GM10248 (cell line): ENCODE data around the gene NRP2.

Source experiments
- CTCF ChIA-PET: fragments of 300-600 bp; sonication (Branson Sonifier 250); formaldehyde crosslinking; extraction: SDS; loops from one replicate; lab custom pipeline; 2021; ENCODE audit warnings: antibody characterized with exemption; lab: Yijun Ruan, JAX
- POLR2A ChIA-PET: fragments of 350-650 bp; sonication (Branson Sonifier 250); formaldehyde crosslinking; extraction: SDS; loops from one replicate; lab custom pipeline; 2020; ENCODE audit warnings: antibody characterized with exemption; lab: Yijun Ruan, JAX
- DNase-seq: peaks from one replicate; pipeline ENCODE4 v3.0.0; 2012; ENCODE audit errors: extremely low spot score
- TF ChIP-seq, protein P1 (sequence below): IDR thresholded peaks from 2 replicates; pipeline ENCODE4 v1.5.1; 2012; ENCODE audit warnings: mild to moderate bottlenecking, low read depth; ENCODE audit errors: extremely low read depth, missing control alignments, control extremely low read depth

NRP2 gene

GRCh38 chr2:205741256-205741978, 59.1 kb downstream of the NRP2 start:
- DNase-seq, result no peak
- ChIA-PET POLR2A (no interaction called here), CTCF (interaction anchor here (0.9 to 1.2 kb wide), 2 partner anchors 10 to 27 kb away, joined by 3 read pairs; no protein-coding TSS in a partner anchor)

DNA sequence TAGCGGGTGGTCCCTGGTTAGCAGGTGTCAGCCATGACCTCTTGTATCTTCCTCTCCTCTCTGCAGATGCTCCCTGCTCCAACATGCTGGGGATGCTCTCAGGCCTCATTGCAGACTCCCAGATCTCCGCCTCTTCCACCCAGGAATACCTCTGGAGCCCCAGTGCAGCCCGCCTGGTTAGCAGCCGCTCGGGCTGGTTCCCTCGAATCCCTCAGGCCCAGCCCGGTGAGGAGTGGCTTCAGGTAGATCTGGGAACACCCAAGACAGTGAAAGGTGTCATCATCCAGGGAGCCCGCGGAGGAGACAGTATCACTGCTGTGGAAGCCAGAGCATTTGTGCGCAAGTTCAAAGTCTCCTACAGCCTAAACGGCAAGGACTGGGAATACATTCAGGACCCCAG, 60.8 kb downstream of the NRP2 start:
- DNase-seq, result no peak
- ChIA-PET CTCF (interaction anchor here (1.2 to 1.9 kb wide), 2 partner anchors 14 to 19 kb away, joined by 4 to 5 read pairs; no protein-coding TSS in a partner anchor), POLR2A (no interaction called here)
- TF ChIP-seq, protein P1, sequence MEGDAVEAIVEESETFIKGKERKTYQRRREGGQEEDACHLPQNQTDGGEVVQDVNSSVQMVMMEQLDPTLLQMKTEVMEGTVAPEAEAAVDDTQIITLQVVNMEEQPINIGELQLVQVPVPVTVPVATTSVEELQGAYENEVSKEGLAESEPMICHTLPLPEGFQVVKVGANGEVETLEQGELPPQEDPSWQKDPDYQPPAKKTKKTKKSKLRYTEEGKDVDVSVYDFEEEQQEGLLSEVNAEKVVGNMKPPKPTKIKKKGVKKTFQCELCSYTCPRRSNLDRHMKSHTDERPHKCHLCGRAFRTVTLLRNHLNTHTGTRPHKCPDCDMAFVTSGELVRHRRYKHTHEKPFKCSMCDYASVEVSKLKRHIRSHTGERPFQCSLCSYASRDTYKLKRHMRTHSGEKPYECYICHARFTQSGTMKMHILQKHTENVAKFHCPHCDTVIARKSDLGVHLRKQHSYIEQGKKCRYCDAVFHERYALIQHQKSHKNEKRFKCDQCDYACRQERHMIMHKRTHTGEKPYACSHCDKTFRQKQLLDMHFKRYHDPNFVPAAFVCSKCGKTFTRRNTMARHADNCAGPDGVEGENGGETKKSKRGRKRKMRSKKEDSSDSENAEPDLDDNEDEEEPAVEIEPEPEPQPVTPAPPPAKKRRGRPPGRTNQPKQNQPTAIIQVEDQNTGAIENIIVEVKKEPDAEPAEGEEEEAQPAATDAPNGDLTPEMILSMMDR, result no peak

More at GRCh38 chr2:205741256-205741978, 59.1 kb downstream of the NRP2 start:
- TF ChIP-seq, protein P1, result no peak

DNA sequence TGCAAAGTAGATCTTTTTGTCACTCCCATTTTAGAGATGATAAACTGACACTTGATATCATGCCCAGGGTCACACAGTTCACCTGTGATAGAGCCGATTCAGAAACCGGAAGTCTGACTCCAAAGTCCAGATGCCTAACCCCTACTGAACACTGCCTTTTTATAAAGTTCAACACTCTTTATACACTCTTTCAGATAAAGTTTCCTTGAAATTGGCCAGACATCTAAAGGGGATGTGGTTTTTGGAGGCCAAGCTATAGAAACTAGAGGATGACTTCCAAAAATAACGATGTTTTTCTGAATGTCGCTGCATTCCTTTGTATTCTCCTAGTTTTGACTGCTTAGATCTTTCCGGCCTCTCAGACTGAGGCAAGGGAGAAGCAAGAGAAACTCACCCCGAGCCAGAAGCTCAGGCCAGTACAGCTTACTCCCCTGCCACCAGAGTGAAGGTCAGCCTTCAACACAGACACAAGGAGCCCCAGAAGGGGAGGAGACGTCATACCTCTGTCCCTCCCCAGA, 61.8 kb downstream of the NRP2 start:
- no peak for DNase-seq
- ChIA-PET CTCF (interaction anchor here (1.9 kb wide), 1 partner anchor 13 kb away, joined by 5 read pairs; no protein-coding TSS in a partner anchor), POLR2A (no interaction called here)
- TF ChIP-seq, protein P1, result no peak

GRCh38 chr2:205745661-205746419, 63.5 kb downstream of the NRP2 start:
- POLR2A ChIA-PET, result no interaction called here
- CTCF ChIA-PET, result interaction anchor here (0.9 to 1.3 kb wide), 2 partner anchors 20 to 30 kb away, joined by 3 to 4 read pairs; no protein-coding TSS in a partner anchor
- TF ChIP-seq, protein P1, result no peak
- DNase-seq, result no peak

GRCh38 chr2:205746420-205746785, 64.1 kb downstream of the NRP2 start:
- TF ChIP-seq, protein P1, result no peak
- ChIA-PET POLR2A (no interaction called here), CTCF (interaction anchor here (0.9 to 1.3 kb wide), 2 partner anchors 21 to 29 kb away, joined by 3 to 4 read pairs; no protein-coding TSS in a partner anchor)
- DNase-seq, result no peak

- no peak for DNase-seq
- ChIA-PET CTCF (interaction anchor here (1.1 to 1.9 kb wide), 2 partner anchors 28 to 71 kb away, joined by 3 to 6 read pairs; no protein-coding TSS in a partner anchor), POLR2A (no interaction called here)
- TF ChIP-seq, protein P1, result no peak
Observed at GRCh38 chr2:205747829-205748386, 65.6 kb downstream of the NRP2 start.
